Measurements from ENCODE around the gene CCDC120.

Gene CCDC120

GRCh38 chrX:49058794-49059193, at the start of gene CCDC120:
TSS of gene CCDC120 (plus strand) at chrX:49058999. CDS start at chrX:49062042, 3,043 bp downstream.
- DNase-seq: no peak

DNA sequence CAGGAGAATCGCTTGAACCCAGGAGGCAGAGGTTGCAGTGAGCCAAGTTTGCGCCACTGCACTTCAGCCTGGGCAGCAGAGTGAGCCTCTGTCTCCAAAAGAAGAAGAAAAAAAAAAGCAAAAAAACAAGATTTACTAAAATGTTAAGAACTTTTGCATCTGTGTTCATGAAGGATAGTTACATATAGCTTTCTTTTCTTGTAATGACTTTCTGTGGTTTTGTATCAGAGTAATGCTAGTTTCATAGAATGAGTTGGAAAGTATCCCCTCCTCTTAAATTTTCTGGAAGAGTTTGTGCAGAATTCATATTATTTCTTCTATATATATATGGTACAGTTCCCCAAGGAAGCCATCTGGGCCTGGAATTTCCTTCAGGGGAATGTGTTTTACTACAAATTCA, 39.7 kb upstream of the CCDC120 start:
- DNase-seq: no peak

GRCh38 chrX:49019599-49020249, 39.1 kb upstream of the CCDC120 start:
- DNase-seq: no peak

DNA sequence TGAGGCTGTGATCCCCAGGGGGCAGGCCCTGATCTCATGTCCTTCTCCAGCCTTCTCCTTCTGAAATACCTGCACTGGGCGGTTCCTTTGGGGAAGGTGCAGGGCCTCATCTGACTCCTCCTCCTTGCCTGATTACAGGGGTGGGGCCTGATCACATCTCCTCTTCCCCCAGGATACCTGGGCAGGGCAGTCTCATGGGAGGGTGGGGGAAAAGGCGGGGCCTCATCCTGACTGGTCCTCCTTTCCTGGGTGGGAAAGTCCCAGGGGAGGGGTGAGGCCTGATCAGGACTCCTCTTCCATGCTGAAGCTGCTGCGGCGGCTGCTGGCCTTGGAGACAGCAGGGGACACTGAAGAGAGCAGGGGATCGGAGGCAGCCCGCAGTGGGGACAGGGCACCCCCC, 28.9 kb upstream of the CCDC120 start:
- no peak for DNase-seq

- DNase-seq: no peak
These were observed 28.5 kb upstream of the CCDC120 start for GRCh38 chrX:49030283-49030682.

DNA sequence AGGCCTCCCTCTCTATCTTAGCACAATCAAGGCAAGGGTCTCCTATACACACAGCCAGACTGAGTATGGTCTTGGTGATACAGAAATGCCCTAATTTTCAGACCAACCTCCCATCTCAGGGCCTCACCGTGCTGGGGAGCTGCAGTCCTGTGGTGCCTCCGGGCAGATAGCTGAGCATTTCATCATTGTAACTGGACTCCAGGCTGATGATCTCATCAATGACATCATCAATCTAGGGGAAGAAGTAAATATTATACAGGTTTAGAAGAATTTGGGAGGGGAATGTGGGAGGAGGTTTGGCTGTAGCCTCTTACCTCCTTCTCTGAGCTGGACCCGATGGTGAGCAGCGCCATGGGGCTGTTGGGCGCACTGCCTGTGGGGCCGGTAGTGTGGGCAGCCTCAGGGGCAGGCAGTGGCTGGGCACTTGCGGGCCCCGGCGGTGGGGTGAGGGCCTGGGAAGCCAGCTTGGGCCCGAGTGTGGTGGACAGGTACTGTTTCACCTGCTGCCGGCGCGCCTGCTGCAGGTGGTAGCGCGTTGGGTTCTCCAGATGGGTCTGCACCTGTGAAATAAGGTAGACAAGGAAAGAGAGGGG, 20.8 kb upstream of the CCDC120 start:
- DNase-seq: no peak

GRCh38 chrX:49039598-49040375, 19.0 kb upstream of the CCDC120 start:
- DNase-seq: no peak

- no peak for DNase-seq
These were observed 18.3 kb upstream of the CCDC120 start for GRCh38 chrX:49040376-49040955.

DNA sequence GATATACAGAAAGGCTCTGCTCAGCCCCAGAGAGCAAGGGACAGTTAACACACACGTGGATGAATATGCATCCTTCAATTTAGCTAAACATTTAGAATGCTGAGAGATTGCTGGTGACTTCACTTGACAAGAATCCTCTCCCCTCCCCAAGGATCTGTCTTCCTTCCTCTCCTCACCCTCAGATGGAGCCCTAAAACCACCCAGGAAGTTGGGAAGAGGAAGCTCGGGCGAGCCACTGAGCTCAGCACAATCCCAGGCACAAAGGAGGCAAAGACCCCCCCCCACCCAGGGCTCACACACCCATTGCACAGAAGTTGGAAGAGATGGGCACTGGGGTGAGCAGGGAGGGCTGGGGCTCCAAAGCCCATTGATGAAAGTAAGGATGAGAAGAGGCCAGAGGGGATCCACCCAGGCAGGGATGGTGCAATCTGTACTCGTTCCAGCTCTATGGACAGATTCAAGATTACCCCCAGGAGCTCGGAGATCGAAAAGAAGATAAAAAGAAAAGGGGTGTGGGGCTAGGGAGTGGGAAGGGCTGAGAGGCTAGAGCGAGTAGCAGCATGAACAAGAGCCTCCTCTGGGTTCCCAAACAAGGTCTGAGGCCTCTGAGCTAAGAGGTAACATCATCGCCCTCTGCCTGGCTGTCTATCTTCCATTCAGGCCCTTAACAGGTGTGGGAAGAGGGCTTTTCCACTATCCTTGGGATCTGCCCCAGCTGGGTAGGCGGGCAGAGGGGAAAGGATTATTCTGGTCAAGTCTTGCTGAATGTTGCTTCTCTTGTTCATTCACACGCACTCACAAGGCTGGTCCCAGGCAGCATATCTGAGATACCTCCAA, 16.8 kb upstream of the CCDC120 start:
- DNase-seq: no peak

DNA sequence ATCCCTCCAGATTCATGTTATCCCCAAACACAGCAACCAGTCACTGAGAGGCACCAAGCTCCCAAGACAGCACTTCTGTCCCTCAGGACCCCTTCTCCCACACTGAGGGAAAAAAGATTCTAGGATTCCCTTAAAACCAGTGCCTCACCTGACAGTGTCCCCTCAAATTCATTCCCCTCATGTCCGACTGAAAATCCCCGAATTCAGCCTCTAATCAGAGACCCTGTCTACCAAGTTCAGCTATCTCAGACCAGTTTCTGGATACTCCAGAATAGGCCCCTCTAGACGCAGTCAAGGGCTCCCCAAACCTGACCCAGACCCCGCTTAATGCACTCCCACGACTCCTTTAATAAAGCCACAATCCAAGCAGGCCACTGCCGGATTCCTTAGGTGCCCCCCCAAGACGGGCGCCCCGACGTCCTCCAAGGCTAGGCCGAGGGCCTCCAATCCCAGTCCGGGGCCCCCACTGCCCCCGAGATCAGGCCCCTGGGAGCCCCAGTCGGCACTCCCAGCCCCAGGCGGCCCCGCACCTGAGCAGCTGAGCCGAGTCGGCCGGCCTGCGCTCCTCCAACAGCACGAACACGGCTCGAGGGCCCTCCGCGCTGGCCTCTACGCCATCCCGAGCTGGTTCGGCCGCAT, 16.1 kb upstream of the CCDC120 start:
- DNase-seq: no peak

- DNase-seq: peak; percentile 95
These were observed 15.4 kb upstream of the CCDC120 start, which contains the start of gene TFE3 for GRCh38 chrX:49043220-49043986. TSS of gene TFE3 (minus strand) at chrX:49043357. CDS start at chrX:49043226, 131 bp downstream.

DNA sequence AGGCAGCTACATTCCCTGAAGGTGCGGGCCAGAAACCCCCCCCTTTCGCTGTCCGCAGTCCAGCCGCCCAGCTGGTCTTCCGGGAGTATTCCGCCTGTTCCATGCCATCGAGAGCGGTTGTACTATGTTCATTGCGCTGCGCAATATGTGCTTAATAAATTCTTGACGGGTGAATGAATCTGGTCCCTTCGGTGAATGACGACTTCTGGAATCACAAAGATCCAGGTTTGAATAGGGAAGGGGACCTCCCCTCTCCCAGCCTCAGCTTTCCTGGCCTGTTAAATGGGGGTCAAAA, 14.9 kb upstream of the CCDC120 start:
- DNase-seq: no peak

DNA sequence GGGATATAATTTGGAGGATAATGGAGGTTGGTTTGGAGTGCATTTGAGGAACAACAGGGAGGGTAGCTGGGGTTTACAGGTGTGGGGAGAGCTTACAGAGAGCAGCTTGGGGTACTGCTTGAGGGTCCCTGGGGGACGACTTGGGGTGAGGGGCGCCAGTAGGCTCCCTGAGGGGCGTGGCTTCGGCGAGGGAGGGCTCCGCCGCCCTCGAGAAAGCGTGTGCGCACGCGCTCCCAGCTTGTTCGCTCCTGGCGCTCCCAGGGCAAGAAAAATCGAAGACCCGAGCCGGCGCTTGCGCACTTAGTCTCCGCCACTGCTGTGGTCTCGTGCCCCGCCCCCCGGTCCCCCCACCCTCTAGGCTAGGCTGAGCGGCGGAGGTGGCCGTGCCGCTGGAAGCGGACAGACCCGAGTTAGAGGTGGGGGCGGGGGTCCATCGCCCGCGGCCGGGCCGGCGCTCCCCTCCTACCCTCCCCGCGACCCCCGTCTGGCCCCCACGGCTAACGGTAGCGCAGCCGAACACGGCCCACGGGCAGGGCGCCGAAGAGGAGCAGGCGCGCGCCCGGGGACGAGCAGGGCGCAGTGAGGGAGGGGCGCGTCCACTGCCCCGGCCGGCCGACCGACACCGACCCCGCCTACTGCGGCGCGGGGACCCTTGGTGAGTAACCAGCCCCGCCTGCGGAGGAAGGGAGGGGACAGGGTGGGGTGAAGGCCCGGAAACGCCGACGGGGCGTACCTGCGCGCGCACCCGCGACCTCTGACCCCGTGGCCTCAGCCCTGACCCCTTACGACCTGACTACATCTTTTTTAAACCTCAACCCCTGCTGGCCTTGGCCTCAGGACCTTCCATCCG, 5.4 kb upstream of the CCDC120 start:
- DNase-seq: no peak

DNA sequence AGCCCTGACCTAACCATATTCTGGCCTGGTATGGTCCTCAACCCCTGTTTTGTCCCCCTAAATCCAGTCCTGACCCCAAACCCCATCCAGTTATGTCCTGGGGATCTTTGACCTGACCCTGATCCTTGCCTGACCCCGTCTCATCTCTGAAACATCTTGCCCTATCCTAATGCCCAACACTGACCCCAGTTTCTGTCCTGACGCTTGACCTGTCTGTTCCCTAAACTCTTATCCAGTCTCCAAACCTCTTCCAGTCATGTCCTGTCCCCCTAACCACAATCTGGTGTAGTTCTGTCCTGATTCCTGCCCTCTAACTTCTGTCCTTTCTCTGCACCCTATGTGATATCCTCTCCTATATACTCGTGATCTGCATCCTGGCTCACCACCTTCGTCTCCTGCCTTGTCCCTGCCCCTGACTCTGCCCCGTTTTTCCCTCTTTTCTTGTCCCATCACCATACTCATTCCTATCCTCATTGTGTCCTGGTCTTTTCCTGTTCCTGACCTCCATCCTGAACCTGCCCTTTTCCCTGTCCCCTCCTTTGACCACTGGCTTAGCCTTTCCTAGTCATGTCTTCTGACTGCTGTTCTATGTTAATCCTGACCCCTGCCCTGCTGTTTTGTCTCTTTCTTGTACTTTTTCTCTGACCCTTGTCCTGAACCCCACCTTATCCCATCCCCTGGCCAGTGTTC, 4.6 kb upstream of the CCDC120 start:
- DNase-seq: no peak

DNA sequence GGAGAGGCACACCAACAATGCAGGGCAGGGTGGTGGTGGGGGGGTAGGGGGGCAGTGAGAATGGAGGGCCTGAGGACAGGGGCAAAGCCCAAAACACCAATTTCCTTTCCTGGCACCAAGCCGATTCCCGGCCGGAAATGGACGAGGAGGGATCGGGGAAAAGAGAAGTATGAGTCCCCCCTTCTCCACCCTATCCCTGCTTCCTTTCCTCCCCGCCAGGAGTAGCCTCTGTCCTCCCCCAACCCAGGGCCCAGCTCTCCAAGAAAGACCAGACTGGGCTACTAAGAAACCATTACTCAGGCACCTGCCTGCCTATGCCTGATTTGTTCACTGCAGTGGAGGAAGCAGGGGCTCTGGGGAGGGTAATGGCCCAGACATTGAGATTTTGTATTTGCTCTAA, 402 bp downstream of the CCDC120 start:
- DNase-seq: no peak

DNA sequence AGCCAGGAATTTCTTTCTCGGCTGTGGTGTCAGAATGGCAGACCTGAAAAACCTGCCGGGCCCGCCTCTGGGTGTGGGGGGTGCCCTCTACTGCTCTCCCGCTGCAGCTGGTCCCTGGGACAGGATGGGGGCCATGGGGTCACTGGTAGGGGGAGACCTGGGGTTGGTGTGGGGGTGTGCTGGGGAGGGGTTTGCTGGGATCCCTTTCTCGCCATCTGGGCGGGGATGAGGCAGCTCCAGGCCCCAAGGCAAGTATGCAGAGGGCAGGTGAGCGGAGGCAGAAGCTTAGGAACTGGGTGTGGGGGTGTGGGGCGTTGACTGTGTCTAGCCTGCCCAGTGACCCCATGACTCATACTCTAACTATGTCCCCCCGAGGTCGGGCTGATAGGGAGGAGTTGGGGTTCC, 884 bp downstream of the CCDC120 start:
- DNase-seq: no peak

GRCh38 chrX:49060914-49061313, 2.1 kb downstream of the CCDC120 start:
- DNase-seq: no peak

- DNase-seq: no peak
These were observed 2.7 kb downstream of the CCDC120 start for GRCh38 chrX:49061490-49061889.

- no peak for DNase-seq
These were observed 3.1 kb downstream of the CCDC120 start for GRCh38 chrX:49061916-49062315.

- DNase-seq: no peak
These were observed 4.9 kb downstream of the CCDC120 start for GRCh38 chrX:49063715-49064114.

All from NCI-H2081 treated with DMSO at 0.1 percent for 48 hours (cell line).